HG02759 (cell line): ENCODE data around the gene PAX8.

Source experiments
- ATAC-seq: cut with Tn5 transposase; IDR thresholded peaks from one replicate; pipeline ENCODE4 v1.9.1; 2021; ENCODE audit warnings: mild to moderate bottlenecking, moderate library complexity; ENCODE audit not compliant: unreplicated experiment

PAX8 gene

DNA sequence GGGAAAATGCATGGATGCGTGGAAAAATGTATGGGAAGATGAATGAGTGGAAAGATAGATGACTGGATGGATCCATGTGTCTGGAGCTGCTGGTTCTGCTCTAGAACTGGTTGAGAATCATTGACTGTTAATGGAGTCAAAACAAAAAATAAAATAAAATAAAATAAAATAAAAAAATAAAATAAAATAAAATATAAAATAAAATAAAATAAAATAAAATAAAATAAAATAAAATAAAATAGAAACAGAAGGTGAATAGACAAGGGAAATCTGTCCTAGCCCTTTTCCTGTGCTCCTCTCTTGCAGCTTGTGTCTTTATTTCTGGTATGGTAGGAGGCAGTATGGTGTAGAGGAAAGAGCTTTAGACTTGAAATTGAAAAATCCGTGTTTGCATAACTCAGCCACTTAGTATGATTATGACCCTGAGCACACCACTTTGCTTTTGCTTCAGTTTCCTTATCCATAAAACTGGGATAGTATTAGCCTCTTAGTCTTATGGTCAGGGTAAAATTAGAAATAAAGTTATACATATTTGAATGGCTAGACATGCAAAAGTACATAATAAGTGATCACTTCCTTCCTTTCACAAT lies 54.0 kb downstream of the PAX8 start:
- no peak for ATAC-seq

- ATAC-seq: no peak
Measured at GRCh38 chr2:113223813-113224212, 54.9 kb downstream of the PAX8 start.

GRCh38 chr2:113221846-113222245 lies 56.9 kb downstream of the PAX8 start:
- no peak for ATAC-seq

GRCh38 chr2:113220970-113221708 lies 57.6 kb downstream of the PAX8 start:
- ATAC-seq: no peak

GRCh38 chr2:113219889-113220641 lies 58.7 kb downstream of the PAX8 start:
- no peak for ATAC-seq

DNA sequence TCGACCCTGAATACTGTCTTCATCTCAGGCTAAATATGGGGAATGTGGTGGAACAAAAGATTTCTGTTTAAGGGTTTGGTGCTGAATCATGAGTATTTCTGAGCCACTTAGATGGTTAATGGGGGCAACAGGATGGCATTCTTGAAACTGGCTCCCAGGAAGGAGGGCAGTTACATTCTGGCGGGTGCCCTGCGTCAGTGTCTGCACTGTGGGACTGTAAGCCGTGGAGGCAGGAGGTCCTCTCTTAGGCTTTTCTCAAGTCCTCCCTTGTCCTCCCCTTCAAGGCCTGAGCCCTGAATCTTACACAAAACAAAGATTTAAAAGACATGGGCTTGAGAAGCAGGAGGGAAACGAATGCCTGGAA lies 59.2 kb downstream of the PAX8 start:
- no peak for ATAC-seq

GRCh38 chr2:113219092-113219441 lies 59.7 kb downstream of the PAX8 start:
- ATAC-seq: no peak

- ATAC-seq: no peak
Measured at GRCh38 chr2:113218283-113219091, 60.2 kb downstream of the PAX8 start.

DNA sequence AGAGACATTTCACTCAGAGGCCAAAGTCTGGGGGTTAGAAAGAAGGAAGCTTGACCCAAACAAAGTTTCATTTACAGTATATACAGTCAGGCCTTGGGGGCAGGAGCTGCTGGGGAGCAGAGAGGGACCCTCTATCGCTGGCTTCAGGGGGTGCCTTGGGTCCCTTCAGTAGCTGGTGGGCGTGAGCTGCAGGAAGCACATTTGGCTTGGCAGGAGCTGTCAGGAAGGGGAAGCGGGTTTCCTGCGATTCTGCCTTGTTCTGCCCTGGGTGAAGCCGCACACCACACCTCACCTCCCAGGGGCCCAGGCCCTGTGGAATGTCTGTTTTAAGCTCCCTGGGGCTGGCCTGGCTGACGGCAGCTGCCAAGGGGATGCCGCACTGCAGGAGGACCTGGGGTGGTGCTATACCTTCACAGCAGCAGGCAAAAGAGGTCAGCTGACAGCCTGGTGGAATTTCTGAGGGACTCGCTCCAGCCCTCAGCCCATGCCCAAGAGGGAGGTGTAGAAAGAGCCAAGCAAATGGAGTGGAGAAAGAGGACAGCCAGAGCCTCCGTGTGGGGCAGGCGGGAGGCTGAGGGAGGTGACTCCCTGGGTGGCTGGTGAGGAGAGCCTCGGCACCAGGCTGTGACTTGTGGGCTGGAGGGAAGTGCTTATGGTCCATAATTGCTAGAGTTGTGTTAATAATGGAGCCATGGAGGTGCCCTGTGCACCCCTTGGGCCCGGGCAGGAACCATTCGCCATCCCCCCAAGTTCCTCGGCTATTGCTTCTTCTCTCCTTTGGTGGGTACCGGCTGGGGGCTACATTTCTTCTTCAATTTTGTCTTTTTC lies 61.1 kb downstream of the PAX8 start:
- peak; percentile 38 for ATAC-seq

- ATAC-seq: no peak
Measured at GRCh38 chr2:113216891-113217454, 61.7 kb downstream of the PAX8 start.

DNA sequence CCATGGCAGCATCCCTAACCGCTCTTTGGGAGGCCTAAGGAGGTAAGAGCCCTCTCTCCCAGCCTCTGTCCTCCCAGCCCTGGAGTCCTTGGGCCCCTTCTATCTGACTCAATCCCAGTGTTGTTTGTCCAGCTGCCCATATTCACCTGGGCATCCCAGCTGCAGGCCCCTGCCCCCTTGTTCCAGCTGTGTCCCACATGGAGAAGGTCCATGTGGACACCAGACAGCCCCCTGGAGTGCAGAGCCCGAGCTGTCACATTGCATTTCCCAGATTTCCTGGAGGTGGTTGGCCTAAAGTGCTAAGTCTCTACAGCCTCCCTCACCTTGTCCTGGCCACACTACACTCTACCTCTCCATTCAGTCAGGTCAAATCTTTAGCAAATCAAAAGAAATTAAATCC lies 62.4 kb downstream of the PAX8 start:
- no peak for ATAC-seq

DNA sequence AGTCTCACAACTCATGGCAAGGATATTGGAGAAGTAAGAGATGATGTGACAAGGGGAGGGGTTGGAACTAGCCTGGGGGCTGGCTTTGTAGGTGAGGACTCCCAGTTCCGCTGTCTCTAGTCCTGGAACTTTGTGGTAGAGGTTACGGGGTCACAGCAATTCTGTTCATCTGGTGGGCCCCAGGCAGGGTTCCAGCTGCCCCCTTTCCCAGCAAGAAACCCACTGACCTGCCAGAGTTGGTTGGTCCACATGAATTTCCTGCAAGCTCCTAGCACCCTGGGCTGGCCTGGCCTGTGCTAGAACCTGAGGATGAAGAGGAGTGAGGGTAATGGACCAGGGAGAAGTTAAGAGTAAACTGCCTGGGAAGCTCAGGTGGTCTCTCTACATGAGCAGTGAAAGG lies 63.7 kb downstream of the PAX8 start:
- ATAC-seq: no peak

DNA sequence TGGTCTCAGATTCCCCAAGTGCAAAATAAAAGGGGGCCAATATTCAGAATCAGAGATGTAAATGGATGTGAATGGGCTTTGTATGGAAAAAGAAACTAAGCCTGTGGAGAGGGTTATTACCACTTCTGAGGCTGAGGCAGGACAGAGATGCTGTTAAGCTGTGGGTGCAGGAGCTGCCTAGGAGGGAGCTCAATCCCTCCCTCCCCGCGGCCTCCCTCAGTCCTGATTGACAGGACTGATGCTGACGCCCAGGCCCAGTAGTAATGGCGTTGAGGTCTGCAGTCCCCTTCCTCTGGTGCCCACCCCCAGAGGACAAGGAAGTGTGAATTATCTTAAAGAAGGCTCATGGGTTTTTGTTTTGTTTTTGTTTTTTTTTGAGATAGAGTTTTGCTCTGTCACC lies 64.6 kb downstream of the PAX8 start:
- no peak for ATAC-seq

DNA sequence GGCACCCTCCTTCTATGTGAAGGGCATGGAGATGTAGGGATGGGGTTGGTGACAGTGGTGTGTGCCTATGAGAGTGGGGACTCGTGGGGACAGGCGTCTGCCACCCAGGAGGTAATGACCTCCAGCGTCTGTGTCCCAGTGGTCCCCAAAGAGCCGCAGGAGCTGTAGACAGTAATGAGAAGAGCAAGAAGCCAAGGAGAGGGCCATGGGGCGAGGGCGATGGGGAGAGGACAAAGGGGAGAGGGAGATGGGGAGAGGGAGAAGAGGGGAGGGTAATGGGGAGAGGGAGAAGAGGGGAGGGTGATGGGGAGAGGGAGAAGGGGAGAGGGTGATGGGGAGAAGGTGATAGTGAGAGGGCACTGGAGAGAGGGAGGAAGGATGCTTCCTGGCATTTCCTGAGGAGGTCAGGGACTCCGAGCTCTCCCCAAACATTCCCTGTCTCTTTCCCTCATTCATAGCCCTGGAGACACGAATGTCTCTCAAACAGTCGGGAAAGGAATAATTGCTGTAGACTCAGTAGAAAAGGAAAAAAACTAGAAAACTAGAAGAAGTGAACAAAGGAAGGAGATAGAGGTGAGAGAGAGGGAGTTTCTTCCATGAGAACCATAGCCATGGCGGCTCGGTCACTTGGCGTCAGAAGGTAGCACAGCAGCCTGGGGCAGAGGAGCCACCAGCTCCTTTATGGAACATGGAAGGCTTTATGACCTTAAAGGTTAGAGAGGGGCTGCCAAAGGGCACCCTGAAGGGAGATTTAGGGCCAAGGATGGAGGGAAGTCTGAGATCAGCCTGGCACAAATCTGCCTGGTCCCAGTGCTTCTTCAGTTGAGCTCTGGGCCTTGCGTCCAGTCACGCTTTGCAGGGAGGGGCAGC lies 65.4 kb downstream of the PAX8 start:
- ATAC-seq: no peak

GRCh38 chr2:113212245-113213060 lies 66.3 kb downstream of the PAX8 start:
- ATAC-seq: no peak

DNA sequence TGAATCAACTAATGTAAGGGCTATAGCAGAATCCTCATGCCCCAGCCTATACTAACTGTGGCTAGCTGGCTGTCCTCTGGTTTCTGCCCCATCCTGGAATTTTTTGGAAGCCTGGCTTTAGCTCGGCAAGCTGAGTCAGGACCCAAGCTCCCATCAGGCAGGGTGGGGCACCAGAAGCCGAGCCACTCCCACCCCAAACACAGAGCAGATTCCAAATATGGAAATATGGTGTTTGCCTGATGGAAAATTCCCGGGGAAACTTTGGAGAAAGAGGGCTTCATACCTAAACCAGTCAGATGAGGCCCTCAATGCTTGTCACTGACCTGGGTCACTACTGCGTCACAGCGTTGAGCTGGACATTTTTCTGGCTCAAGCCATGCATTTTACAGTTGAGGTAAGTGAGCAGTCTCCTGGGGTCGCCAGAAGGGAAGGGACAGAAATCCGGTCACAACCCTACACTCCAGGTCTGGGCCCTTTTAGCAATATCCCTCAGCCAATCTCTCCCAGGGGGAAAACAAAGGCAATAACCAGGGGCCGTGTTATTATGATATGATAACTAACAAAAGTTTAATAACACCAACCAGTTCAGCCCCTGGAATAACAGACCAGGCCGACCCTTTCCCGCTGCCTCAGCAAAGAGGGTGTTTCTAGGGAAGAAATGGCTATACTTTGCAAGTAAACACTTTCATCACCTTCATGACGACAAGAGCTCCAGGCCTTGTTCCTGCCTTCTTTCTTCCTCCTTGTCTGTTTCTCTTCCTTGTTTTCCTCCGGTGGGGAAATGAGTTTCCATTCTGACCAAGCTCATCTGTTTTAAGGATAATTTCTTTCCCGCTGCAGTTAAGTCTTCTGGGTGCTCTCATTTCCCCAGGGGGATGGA lies 67.3 kb downstream of the PAX8 start:
- no peak for ATAC-seq

DNA sequence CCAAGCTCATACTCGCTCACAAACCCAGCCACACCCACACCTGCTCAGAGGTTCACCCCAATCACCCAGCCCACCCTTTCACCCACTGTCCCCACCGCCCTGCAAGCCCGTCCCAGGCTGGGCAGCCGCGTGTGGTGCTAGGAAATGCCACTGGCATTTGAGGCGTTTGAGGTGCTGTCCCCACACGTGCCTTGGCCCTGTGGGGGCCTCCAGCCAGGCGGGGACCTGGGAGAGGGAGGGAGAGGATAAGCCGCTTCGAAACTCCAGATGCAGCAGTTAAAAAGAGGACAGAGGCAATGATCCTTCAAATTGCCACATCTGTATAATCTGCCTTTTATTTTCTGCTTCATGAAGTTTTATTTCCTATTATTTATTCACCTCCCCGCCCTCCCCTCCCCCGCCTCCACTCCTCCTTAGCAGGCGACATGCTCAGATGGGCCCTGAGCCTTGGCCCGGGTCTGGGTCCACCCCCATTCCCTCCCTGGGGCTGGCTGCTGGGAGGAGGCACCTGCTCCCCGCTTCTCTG lies 69.0 kb downstream of the PAX8 start:
- no peak for ATAC-seq
